D721Med (cell line): ENCODE measurements around the gene ADGRA1.

ENCODE experiments used
- DNase-seq: peaks from one replicate; pipeline ENCODE4 v3.0.0; 2011; ENCODE audit warnings: low spot score; ENCODE audit not compliant: insufficient read length
- FAIRE-seq: peaks from 2 replicates; lab custom pipeline; 2011; peaks lifted over from hg19 to GRCh38; lab: Jason Lieb, UNC
- TF ChIP-seq, protein P1 (sequence below): IDR thresholded peaks from 2 replicates; pipeline ENCODE4 v1.5.1; 2012; ENCODE audit warnings: mild to moderate bottlenecking, control low read depth; ENCODE audit not compliant: insufficient read depth; ENCODE audit errors: missing control alignments

Gene ADGRA1

DNA sequence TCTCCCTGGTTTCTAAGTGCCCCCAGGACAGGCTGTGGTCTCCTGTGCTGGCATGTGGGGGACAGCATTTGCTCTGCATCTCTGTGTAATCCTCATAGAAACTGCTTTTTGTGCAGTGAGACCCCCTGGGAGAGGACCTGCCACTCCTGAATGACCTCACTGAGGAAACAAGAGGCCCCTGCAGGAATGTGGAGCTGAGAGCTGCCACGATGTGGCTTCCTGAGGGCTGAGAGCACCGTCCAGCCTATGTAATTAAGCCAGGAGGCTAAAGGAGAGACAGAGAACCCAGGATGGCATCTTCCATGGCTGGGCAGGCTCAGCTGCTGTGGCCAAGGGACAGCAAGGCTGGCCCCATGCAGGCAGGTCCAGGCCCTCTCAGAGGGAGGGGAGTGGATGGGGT, 32.3 kb upstream of the ADGRA1 start:
- TF ChIP-seq, protein P1, sequence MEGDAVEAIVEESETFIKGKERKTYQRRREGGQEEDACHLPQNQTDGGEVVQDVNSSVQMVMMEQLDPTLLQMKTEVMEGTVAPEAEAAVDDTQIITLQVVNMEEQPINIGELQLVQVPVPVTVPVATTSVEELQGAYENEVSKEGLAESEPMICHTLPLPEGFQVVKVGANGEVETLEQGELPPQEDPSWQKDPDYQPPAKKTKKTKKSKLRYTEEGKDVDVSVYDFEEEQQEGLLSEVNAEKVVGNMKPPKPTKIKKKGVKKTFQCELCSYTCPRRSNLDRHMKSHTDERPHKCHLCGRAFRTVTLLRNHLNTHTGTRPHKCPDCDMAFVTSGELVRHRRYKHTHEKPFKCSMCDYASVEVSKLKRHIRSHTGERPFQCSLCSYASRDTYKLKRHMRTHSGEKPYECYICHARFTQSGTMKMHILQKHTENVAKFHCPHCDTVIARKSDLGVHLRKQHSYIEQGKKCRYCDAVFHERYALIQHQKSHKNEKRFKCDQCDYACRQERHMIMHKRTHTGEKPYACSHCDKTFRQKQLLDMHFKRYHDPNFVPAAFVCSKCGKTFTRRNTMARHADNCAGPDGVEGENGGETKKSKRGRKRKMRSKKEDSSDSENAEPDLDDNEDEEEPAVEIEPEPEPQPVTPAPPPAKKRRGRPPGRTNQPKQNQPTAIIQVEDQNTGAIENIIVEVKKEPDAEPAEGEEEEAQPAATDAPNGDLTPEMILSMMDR, result no peak
- FAIRE-seq, result no peak
- DNase-seq, result no peak

DNA sequence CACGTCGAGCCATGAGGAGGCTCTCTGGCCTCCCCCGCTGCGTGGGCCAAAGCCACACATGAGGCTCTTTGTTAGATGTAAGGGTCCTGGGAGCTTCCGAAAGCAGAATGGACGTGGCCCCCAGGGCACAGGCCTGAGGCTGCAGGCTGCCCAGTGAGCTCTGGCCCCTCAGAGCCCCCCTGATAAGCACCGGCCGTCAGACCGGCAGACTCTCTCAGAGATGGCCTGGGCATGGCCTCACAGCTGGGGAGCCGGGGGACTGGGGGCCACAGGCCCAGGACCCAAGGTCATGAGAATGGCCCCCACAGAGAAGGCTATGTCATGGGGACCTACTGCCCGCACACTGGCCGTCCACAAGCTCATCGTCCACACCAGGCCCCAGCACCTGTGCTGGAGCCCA, 31.7 kb upstream of the ADGRA1 start:
- DNase-seq (no peak), FAIRE-seq (no peak)

DNA sequence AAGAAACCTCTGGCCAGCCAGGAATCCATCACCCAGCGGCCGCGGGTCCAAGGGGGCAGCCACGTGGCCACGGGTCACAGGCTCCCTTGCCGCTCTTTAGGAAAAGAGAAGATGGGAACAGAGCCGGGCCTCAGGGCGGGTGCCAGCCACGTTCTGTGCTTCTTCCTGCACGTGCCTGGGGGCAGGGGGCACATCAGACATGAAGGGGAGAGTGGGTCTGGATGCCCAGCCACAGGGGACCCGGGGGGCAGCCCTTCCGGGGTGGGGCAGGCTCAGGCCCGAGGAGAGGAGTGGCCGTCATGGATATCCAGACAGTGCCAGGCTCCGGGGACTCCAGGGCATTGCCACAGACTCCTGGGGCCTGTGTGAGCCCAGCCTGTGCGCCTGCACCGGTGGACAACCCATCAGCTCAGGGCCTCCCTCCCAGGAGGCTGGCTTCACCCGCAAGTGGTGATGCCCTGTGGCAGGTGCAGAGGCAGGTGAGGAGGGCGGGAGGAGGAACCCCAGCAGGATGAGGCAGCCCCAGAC, 31.0 kb upstream of the ADGRA1 start:
- no peak for FAIRE-seq
- TF ChIP-seq, protein P1, result no peak
- DNase-seq, result no peak

More for the DNA sequence above, 31.7 kb upstream of the ADGRA1 start:
- TF ChIP-seq, protein P1, result no peak

DNA sequence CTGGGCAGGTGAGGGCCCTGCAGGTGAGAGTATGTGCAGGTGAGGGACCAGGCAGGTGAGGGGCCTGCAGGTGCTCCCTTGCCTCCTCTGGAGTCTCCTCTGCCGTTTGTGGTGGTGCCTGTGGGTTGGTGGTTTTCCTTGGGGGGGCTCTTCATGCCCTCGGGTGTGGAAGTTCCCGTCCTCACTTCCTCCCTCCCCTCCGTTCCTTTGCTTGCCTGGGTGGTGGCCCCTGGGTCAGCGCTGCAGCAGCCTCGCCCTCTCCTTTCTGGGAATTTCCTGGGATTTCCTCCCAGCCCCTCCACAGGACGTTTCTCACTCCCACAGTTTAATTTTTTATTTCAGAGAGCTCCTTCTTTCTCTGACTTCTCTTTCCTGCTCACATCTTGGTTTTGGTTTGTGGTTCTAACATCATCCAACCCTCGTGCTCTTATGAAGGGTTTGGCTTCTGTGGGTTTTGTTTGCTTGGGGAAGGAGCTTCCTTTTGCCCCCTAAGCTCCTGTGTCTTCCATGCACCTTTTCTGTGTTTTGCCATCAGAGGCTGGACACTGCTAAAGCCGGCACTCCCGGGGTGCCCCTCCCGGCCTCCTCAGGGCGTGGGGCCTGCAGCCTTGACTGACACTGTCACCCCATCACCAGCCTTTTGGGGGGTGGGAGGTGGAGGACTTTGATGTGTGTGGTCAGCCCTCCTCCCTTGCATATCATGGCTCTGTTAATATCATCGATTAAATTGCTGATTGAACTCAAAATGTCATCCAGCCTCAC, 29.2 kb upstream of the ADGRA1 start:
- FAIRE-seq, result no peak
- TF ChIP-seq, protein P1, result no peak
- DNase-seq, result no peak

DNA sequence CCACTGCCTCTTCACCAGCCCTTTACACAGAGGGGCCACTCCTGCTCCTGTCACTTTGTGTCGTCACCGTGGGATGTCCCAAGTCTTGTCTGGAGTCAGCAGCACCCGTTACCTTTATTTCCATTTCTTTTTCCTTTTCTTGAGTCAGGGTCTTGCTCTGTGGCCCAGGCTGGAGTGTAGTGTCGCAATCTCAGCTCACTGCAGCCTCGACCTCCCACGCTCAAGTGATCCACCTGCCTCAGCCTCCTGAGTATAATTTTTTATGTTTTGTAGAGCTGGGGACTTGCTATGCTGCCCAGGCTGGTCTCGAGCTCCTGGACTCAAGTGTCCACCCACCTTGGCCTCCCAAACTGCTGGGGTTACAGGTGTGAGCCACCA, 28.6 kb upstream of the ADGRA1 start:
- no peak for FAIRE-seq
- TF ChIP-seq, protein P1, result no peak
- no peak for DNase-seq

DNA sequence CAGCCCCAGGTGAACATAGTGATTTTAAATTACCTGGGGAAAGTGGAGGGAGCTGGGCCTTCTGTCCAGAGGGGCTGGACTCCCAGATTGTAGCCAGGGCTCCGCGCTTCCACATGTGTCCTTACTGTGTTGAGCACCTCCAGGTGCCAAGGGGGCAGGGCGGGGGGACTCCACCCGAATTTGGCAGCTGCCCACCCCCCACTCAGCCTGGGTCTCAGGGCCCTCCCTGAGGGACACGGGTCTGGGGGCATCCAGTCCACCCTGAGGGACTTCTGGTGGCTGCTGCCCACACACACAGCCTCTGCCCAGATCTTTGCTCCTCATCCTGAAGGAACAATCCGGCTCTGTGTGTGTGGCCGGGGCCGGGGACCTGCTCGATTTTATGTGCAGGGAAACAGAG, 28.2 kb upstream of the ADGRA1 start:
- FAIRE-seq, result no peak
- TF ChIP-seq, protein P1, result no peak
- no peak for DNase-seq

DNA sequence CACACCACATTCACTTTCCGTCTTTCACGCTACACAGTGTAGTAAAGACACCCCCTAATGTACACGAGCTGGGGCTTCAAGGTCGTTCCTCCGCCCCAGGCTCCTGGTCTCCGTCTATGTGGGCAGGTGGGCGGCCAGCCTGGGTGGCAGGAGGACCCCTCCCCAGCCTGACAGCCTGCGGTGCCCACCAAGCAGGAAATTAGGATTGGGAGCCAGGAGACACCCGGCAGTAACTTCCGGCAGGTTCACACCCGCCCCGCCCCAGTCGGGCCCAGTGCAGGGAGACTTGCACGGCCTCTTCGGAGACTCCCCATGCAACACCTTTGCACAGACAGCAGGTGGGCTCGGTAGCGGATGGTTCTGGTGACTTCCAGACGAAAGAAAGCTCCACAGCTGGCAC, 27.7 kb upstream of the ADGRA1 start:
- DNase-seq (no peak), FAIRE-seq (no peak)
- TF ChIP-seq, protein P1, result no peak
